ENCODE results near the gene GRIK3.
A peak's percentile ranks its signal among the peaks of the same experiment; 100 is the strongest.
"Not testable (repeated sequence)": the region's sequence is repeated elsewhere in the genome, so short reads cannot be mapped to it uniquely, and the experiment has no call there.

GRIK3 gene

DNA sequence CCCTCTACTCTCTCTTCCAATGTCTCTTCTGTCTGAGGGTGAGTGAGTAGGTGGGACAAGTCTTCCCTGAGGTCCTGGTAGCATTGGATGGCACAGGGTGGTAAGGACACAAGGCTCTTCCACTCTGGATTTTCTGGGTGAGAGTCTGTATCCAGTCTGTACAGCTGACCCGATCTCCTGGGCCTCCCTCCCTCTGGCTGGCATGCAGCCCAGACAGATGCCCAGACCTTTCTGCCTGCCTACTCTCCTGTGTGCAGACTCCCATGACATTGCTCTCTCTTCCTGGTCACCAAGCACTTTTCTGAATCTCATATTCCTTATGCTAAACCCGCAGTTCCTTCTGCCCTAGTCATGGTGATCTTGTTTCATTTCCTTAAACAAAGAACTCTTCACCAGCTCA, 100.3 kb downstream of the GRIK3 start:
- no peak for DNase-seq

DNA sequence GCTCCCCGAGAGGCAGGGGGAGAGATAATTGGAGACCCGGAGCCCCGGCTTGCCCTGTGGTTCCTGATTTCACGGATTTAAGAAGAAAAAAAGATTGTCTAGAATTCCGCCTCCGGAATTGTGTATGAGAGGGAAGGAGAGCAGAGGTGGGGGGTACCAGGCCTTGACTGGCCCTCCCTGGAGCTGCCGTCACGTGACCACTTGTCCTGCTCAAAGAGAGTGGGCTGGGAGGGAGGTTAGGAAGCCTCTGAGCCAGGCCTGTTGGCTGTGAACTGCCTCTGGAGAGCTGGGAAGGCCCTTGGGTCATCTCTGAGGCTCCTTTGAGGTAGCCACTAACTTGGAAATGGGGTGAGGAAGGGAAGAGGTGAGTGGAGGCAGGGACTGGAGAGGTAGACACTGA, 106.5 kb downstream of the GRIK3 start:
- no peak for DNase-seq

DNA sequence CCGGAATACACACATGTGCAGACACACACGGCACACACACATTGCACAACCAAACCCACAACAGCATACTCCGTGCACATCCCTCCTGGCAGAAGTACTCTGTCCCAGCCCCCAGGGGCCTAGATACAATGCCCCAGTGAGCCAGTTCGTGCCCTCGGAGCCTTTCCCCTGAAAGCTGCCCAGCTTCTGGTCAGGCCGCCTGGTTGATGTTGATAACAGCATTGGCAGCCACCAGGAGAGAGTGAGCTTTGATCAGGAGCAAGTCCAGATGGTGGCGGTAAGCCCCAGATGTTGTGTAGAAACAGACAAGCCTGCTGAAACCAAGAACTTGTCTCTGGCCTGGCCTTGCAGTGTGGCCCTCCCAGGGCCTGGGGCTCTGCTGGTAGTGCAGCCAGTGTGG, 109.1 kb downstream of the GRIK3 start:
- DNase-seq = no peak

DNA sequence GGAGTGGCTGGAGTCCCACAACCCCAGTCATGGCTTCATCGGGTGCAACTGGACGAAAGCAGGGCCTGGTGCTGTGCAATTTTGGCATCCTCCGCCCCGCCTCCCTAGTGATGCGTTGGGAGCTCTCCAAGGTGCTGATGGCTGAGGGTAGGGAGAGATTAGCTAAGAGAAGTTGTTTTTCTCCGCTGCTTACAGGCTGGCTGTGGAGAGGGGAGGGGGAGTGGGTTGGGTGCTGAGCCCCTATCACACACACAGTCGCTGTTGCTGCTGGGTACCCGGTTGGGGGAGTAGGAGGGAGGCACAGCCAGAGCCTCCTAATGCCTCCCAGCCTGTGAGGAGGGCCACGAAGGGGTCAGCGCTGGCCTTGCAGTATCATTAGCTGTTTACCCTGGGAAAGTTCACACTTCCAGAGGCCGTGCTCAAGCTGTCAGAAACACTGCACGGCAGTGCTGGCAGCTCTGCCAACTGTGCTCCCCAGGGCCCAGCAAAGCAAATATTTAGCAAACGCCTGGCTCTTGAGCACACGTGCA, 110.0 kb downstream of the GRIK3 start:
- no peak for DNase-seq

- DNase-seq = no peak
Measured at GRCh38 chr1:36922593-36923426, 111.5 kb downstream of the GRIK3 start.

GRCh38 chr1:36922071-36922470, 112.2 kb downstream of the GRIK3 start:
- DNase-seq = no peak

- no peak for DNase-seq
Measured at GRCh38 chr1:36920801-36921405, 113.4 kb downstream of the GRIK3 start.

GRCh38 chr1:36920371-36920770, 113.9 kb downstream of the GRIK3 start:
- DNase-seq = no peak

- no peak for DNase-seq
Measured at GRCh38 chr1:36919491-36920145, 114.7 kb downstream of the GRIK3 start.

DNA sequence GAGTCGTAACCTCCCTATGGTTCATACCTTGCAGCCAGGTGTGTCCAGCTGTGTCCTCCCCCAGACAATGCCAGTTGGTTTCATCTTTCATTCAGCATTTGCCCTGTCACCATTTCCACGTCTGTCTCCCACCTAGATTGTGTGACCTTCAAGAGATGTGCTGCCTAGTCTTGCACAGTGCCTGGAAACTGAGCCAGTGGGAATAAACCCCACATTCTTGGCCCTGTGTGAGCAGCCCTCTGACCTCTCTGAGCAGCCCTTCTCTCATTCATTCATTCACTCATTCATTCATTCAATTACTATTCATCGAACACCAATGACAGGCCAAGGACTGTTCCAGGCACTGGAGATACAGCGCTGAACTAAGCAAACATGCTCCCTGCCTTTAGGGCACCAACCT, 115.7 kb downstream of the GRIK3 start:
- DNase-seq = no peak

GRCh38 chr1:36916542-36916941, 117.8 kb downstream of the GRIK3 start:
- DNase-seq = not testable (repeated sequence)

DNA sequence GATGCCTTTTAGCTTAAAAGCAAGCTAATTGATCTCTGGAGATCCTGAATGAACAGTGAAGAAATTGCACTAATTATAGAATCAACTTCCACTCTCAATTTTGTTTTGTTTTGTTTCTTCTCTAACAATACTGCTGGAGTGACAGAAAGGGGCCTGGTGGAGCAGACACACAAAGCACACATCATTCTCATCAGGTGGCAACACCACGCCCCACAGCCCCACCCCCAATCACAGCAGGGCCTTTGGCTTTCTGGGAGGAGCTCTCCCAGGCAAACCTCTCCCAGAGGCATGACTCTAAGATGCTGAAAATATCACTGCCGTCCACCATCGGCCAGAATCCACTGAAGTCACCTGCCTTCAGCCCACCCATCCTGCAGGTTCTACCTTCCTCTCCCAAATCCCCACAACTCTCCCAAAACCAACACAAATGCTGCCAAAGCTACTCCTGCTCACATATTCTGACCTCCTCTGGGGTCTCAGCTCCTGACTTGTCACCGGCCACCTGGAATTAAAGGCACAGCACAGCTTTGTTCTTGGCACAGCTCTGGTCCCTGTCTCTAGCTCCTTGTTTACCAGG, 120.7 kb downstream of the GRIK3 start:
- peak; percentile 10 to 20 for DNase-seq

GRCh38 chr1:36913016-36913415, 121.3 kb downstream of the GRIK3 start:
- DNase-seq = no peak

GRCh38 chr1:36912365-36912865, 121.9 kb downstream of the GRIK3 start:
- no peak for DNase-seq

- DNase-seq = no peak
Measured at GRCh38 chr1:36911561-36912364, 122.6 kb downstream of the GRIK3 start.

GRCh38 chr1:36910886-36911540, 123.3 kb downstream of the GRIK3 start:
- DNase-seq = no peak

GRCh38 chr1:36909946-36910725, 124.2 kb downstream of the GRIK3 start:
- DNase-seq = no peak

DNA sequence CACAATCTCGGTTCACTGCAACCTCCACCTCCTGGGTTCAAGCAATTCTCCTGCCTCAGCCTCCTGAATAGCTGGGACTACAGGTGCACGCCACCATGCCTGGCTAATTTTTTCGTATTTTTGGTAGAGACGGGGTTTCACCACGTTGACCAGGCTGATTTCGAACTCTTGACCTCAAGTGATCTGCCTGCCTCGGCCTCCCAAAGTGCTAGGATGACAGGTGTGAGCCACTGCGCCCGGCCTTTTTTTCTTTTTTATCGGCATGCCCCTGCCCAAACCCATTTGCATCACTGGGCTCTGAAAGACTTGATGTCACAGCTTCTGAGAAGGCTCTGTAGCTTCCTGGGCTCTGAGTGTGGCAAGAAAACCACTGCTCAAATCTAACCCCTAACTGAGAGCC, 125.0 kb downstream of the GRIK3 start:
- not testable (repeated sequence) for DNase-seq

- DNase-seq = no peak
Measured at GRCh38 chr1:36908096-36908495, 126.2 kb downstream of the GRIK3 start.

DNA sequence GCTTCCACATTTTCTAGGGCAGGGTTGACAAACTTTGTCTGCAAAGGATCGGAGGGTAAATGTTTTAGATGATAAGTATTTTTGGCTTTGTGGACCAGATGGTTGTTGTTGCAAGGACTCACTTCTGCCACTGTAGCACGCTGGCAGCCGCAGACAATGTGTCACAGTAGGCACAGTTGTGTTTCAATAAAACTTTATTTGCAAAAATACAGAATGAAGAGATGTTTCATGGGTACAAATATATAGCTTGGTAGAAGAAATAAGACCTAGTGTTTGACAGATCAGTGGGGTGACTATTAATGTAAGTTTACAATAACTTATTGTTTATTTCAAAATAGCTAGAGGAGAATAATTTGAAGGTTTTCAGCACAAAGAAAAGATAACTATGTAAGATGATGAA, 127.8 kb downstream of the GRIK3 start:
- no peak for DNase-seq

- no peak for DNase-seq
Measured at GRCh38 chr1:36905941-36906340, 128.4 kb downstream of the GRIK3 start.

All from NCI-H1930 (cell line).